OCI-LY1 (cell line): Measurements from ENCODE around the gene COL18A1.

Experiments used
- H2AFZ ChIP-seq: fragments of 200-600 bp; sonication (generic), shearing (Covaris generic); 2 replicates; pipeline ENCODE4 v1.6.0; 2014; ENCODE audit warnings: antibody characterized with exemption, mild to moderate bottlenecking, low read length
- H3F3A ChIP-seq: fragments of 200-600 bp; sonication (generic), shearing (Covaris generic); 2 replicates; pipeline ENCODE4 v1.6.0; 2014; ENCODE audit warnings: mild to moderate bottlenecking, antibody characterized with exemption, low read length, moderate library complexity; ENCODE audit not compliant: insufficient read depth
- H3K27ac ChIP-seq: fragments of 200-600 bp; sonication (generic); 2 replicates; pipeline ENCODE4 v1.5.1; 2014; ENCODE audit warnings: low read length, mixed run types, mild to moderate bottlenecking, low read depth; ENCODE audit not compliant: poor library complexity, severe bottlenecking
- H3K27me3 ChIP-seq: fragments of 200-600 bp; sonication (generic); 2 replicates; pipeline ENCODE4 v1.6.0; 2014; ENCODE audit warnings: antibody characterized with exemption, mild to moderate bottlenecking, low read length, moderate library complexity; ENCODE audit not compliant: insufficient read depth
- H3K36me3 ChIP-seq: fragments of 200-600 bp; sonication (generic); 2 replicates; pipeline ENCODE4 v1.6.1; 2014; ENCODE audit warnings: mild to moderate bottlenecking, antibody characterized with exemption, low read length, moderate library complexity, mixed read lengths; ENCODE audit not compliant: insufficient read depth
- H3K4me1 ChIP-seq: fragments of 200-600 bp; sonication (generic); 2 replicates; pipeline ENCODE4 v1.5.1; 2014; ENCODE audit warnings: mild to moderate bottlenecking, low read length, moderate library complexity; ENCODE audit not compliant: insufficient read depth, severe bottlenecking
- H3K4me2 ChIP-seq: fragments of 200-600 bp; sonication (generic), shearing (Covaris generic); 2 replicates; pipeline ENCODE4 v1.6.1; 2014; ENCODE audit warnings: low read length
- H3K4me3 ChIP-seq: fragments of 200-600 bp; sonication (generic); 2 replicates; pipeline ENCODE4 v1.5.1; 2014; ENCODE audit warnings: low read length, low read depth, mild to moderate bottlenecking, mixed read lengths; ENCODE audit not compliant: poor library complexity, severe bottlenecking
- H3K79me2 ChIP-seq: fragments of 200-600 bp; shearing (Covaris generic); 2 replicates; pipeline ENCODE4 v1.6.1; 2016; ENCODE audit warnings: mixed run types, low read length, mixed read lengths; ENCODE audit not compliant: insufficient read depth
- H3K9ac ChIP-seq: fragments of 200-600 bp; sonication (generic), shearing (Covaris generic); 2 replicates; pipeline ENCODE4 v1.6.1; 2014; ENCODE audit warnings: mild to moderate bottlenecking, low read length, mixed read lengths
- H3K9me2 ChIP-seq: fragments of 200-600 bp; sonication (generic), shearing (Covaris generic); 2 replicates; pipeline ENCODE4 v1.6.1; 2014; ENCODE audit warnings: low read depth, mild to moderate bottlenecking, low read length, mixed read lengths
- H3K9me3 ChIP-seq: fragments of 200-600 bp; shearing (Covaris generic); 2 replicates; pipeline ENCODE4 v1.6.1; 2014; ENCODE audit warnings: low read length, mixed read lengths
- H4K20me1 ChIP-seq: fragments of 200-600 bp; sonication (generic), shearing (Covaris generic); 2 replicates; pipeline ENCODE4 v1.6.0; 2016; ENCODE audit warnings: mild to moderate bottlenecking, low read length; ENCODE audit not compliant: insufficient read depth
- EZH2 ChIP-seq: fragments of 200-600 bp; sonication (generic), shearing (Covaris generic); IDR thresholded peaks from 2 replicates; pipeline ENCODE4 v1.8.0; 2017; ENCODE audit warnings: borderline replicate concordance, mixed run types, mild to moderate bottlenecking, antibody characterized with exemption, low read length, moderate library complexity, mixed read lengths
- TF ChIP-seq, protein P1 (sequence below): fragments of 200-600 bp; sonication (generic), shearing (Covaris generic); IDR thresholded peaks from 2 replicates; pipeline ENCODE4 v1.5.1; 2017; ENCODE audit warnings: mild to moderate bottlenecking, antibody characterized with exemption, low read length, moderate library complexity, mixed read lengths

COL18A1 gene

DNA sequence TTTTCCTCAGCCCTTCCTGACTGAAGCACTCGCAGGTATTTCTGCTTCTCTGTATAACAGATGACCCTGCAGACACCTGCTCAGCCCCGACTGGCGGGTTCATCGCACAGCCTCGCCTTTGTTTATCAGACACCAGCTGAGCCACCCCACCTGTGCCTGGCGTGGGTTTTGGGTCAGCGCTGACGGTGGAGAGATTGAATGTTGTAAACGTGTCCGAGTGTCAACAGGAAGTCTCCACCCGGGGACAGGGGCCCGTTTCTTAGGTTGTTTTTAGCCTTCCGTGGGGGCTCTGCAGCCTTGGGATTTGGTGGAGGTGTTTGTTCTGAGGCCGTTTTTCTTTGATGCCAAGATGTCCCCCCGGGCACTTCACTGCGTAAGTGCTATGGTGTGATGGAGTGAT, 60.1 kb downstream of the COL18A1 start:
- H4K20me1 ChIP-seq: no peaks in the 10 kb centered on the region
- H3K9me3 ChIP-seq: no peaks in the 10 kb centered on the region
- H3K79me2 ChIP-seq: no peaks in the 10 kb centered on the region
- peaks cover 4% of the 10 kb centered on the region; the same call in 1 of the 2 replicates for H3K27me3 ChIP-seq
- H3F3A ChIP-seq: no peaks in the 10 kb centered on the region
- H3K27ac ChIP-seq: peak overlapping the region; percentile 13
- peaks cover 14% of the 10 kb centered on the region for H3K4me1 ChIP-seq
- H3K36me3 ChIP-seq: no peaks in the 10 kb centered on the region
- TF ChIP-seq EZH2: no peak
- TF ChIP-seq, protein P1, sequence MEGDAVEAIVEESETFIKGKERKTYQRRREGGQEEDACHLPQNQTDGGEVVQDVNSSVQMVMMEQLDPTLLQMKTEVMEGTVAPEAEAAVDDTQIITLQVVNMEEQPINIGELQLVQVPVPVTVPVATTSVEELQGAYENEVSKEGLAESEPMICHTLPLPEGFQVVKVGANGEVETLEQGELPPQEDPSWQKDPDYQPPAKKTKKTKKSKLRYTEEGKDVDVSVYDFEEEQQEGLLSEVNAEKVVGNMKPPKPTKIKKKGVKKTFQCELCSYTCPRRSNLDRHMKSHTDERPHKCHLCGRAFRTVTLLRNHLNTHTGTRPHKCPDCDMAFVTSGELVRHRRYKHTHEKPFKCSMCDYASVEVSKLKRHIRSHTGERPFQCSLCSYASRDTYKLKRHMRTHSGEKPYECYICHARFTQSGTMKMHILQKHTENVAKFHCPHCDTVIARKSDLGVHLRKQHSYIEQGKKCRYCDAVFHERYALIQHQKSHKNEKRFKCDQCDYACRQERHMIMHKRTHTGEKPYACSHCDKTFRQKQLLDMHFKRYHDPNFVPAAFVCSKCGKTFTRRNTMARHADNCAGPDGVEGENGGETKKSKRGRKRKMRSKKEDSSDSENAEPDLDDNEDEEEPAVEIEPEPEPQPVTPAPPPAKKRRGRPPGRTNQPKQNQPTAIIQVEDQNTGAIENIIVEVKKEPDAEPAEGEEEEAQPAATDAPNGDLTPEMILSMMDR: no peak
- no peak overlapping the region for H2AFZ ChIP-seq
- H3K4me3 ChIP-seq: peak overlapping the region; percentile 45
- no peaks in the 10 kb centered on the region for H3K9me2 ChIP-seq
- H3K4me2 ChIP-seq: peak overlapping the region; percentile 34; the same call in 1 of the 2 replicates
- H3K9ac ChIP-seq: no peak overlapping the region; the same call in 1 of the 2 replicates

DNA sequence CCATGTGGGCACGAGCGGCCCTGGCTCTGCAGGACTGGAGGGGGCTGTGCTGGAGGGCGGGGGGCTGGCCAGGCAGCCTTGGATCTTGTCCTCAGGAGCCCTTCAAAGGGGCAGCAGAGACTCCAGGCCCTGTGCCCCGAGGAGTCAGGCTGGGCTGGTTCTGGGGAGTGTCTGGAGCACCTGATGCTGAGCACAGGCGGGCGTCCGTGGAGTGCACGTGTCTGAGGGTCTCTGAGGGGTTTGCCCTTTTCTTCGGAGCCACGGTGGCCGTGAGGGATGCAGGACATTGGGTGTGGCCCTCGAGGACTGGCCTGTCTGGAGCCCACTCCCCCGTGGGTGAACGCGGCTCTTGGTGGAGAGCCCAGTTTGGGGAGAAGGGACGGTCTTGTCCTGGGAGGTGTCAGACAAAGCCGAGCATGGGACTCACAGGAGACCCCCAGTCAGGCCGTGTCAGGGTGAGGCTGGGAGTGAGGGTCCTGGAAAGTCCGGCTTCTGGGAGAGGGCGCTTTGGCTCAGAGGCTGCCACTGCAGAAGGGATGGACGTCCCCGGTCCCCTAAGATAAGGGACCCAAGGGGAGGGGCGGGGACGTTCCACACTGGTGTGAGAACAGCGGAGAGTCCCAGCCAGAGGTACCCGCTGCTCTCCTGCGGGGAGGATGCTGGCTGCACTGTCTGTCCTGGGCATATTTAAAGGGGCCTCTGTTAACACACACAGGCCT, 60.8 kb downstream of the COL18A1 start:
- Histone ChIP-seq H3K4me3 (peak overlapping the region; percentile 45), H2AFZ (no peak overlapping the region), H3K4me2 (peak overlapping the region; percentile 34; the same call in 1 of the 2 replicates), H3K79me2 (no peaks in the 10 kb centered on the region), H3F3A (no peaks in the 10 kb centered on the region), H3K27me3 (peaks cover 4% of the 10 kb centered on the region; the same call in 1 of the 2 replicates), H3K9ac (no peak overlapping the region; the same call in 1 of the 2 replicates), H3K4me1 (peaks cover 14% of the 10 kb centered on the region), H3K9me2 (no peaks in the 10 kb centered on the region), H4K20me1 (no peaks in the 10 kb centered on the region), H3K9me3 (no peaks in the 10 kb centered on the region), H3K27ac (peak overlapping the region; percentile 13), H3K36me3 (no peaks in the 10 kb centered on the region)
- no peak for TF ChIP-seq EZH2
- TF ChIP-seq, protein P1: no peak

GRCh38 chr21:45466330-45467220, 61.6 kb downstream of the COL18A1 start:
- Histone ChIP-seq H4K20me1 (no peaks in the 10 kb centered on the region), H3K4me3 (peak overlapping the region; percentile 45), H3K4me2 (no peak overlapping the region; the same call in 1 of the 2 replicates), H3F3A (no peaks in the 10 kb centered on the region), H3K79me2 (no peaks in the 10 kb centered on the region), H3K4me1 (peaks cover 14% of the 10 kb centered on the region), H3K9me3 (no peaks in the 10 kb centered on the region), H2AFZ (no peak overlapping the region), H3K27ac (no peak overlapping the region), H3K27me3 (peaks cover 4% of the 10 kb centered on the region; the same call in 1 of the 2 replicates), H3K9me2 (no peaks in the 10 kb centered on the region), H3K9ac (no peak overlapping the region; the same call in 1 of the 2 replicates), H3K36me3 (no peaks in the 10 kb centered on the region)
- TF ChIP-seq, protein P1: no peak
- no peak for TF ChIP-seq EZH2
